Nucleus accumbens (tissue), 56 donors: ENCODE results near the gene STMP1.
"Not testable (repeated sequence)": the region's sequence is repeated elsewhere in the genome, so short reads cannot be mapped to it uniquely, and the experiment has no call there.

Experiments used
- DNase-seq, 56 donors: peaks; one replicate each; lab custom pipeline; 2025; lab: John Stamatoyannopoulos, UW

STMP1 gene

DNA sequence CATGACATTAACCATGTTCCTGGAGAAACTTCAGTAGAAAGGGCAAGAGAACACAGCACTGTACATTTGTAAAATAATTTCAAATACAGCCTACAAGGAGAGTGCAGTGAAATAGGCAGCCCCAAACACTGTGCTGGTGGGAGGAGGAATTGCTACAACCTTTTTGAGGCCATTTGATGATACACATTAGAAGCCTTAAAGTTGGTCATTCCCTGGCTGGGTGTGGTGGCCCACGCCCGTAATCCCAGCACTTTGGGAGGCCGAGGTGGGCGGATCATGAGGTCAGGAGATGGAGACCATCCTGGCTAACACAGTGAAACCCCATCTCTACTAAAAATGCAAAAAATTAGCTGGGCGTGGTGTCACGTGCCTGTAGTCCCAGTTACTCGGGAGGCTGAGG lies 30.3 kb downstream of the STMP1 start:
- DNase-seq: not testable (repeated sequence)

DNA sequence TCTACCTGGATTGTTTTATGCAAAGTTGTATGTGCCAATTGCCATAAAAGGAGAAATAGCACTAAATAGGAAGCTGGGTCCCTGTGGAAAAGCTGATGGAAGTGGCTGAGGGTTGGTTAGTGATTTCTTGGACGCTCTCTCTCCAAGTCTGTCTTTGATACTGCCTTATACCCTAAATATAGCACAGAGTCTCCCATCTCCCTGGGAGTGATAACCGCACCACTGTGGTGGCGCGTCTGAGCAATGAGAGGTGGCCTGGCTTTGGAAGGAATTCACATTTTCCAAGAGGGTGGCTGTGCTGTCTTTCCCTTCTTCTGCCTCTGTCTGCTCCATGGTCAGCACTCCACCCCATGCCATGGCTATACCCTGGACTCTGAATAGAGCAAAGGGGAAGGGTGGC lies 31.2 kb downstream of the STMP1 start:
- no peak for DNase-seq

DNA sequence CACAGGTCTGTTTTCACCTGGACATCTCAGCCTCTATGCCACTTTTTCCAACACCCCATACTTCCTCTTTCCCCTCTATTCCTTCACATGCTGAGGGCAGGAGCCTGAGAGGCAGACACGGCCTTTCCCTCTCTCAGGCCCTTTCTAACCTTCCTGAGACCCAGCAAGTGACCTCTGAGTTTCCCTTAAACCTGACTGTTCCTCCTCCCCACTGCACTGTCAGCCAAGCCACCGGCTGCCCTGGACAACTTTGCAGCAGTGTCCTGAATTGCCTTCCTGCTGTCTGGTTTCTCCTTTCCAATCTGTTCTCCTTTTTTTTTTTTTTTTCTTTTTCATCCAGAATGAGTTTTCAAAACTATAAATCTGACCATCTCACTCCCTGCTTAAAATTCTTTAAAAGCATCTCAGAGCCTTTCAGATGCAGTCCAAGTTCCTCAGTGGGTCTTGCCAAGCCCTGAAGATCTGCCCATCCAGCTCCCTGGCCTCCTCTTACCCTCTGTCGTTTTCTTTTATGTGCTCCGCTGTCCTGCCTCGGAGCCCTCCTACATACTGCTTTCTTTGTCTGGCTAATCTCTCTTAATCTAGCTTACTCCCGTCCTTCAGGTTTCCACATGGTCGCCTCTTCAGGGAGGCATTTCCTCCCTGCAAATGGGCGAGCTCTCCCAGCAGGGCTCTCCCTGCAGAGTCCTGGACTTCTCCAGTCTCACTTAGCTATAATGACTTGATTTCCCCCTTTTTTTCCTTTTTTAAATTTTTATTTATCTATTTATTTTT lies 35.1 kb downstream of the STMP1 start:
- no peak for DNase-seq

DNA sequence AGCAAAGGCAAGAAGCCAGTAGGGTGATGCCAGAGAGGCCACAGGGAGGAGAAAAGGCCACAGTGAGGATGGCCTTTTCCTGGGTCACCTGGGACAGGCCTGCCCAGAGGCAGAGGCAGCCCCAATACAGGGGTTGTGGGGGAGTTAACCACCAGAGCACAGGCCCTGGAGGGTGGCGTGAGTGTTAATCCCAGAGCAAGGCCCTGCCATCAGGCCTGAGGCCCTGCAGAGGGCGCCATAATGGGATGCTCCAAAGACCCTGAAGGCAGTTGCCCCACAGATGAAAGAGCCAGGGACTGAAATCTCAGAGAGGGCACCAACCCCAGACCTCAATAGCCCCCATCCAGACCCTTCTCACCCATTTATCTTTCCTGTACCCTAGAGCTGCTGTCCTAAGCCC lies 41.8 kb downstream of the STMP1 start:
- no peak for DNase-seq

DNA sequence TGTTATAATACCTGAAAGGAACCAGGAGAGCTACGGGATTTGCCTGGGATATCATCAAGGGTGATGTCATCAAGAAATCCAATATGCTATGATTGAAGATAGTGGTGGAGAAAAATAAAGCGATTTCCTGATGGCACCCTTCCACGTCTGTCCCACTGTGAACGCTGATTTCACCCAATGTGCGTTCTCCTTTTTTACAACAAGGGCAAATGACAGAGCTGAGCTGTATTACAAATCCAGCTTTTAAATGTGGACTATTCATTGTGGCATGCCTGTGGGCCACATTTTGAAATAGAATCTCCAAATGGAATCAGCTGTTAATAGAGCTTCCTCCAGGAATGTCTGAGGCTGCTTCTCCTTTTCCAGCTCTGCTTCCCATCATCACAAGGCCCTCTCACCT lies 42.4 kb downstream of the STMP1 start:
- no peak for DNase-seq

DNA sequence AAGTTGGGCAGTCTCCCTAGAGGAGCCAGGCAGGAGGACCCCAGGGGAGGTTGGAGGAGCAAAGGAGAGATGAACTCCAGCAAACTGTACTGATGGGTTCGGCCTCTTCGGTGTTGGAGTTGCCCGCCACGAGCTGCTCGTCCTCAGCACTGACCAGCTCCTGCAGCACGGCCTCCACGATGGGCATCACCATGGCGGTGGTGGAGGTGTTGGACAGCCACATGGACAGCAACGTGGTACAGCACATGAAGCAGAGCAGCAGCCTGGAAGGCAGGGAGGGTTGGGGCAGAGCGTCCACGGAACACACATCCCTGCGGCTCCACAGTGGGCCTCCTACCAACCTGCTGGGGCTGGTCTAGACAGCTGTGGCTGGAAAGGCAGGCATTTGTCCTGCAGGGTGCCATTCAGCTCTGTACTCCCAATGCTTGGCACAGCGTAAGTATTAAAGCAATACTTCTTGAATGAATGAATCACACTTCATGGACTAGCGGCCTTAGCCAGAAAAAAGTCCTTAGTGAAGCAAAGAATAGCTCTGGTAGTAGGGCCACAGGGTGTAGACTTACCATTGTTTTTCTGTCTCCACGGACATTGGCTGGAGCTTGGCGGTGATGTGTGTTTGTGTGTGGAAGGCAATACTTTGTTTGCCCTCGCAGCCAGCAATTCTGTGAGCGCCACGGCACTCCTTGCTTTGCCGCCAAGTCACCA lies 43.9 kb downstream of the STMP1 start:
- DNase-seq: no peak

DNA sequence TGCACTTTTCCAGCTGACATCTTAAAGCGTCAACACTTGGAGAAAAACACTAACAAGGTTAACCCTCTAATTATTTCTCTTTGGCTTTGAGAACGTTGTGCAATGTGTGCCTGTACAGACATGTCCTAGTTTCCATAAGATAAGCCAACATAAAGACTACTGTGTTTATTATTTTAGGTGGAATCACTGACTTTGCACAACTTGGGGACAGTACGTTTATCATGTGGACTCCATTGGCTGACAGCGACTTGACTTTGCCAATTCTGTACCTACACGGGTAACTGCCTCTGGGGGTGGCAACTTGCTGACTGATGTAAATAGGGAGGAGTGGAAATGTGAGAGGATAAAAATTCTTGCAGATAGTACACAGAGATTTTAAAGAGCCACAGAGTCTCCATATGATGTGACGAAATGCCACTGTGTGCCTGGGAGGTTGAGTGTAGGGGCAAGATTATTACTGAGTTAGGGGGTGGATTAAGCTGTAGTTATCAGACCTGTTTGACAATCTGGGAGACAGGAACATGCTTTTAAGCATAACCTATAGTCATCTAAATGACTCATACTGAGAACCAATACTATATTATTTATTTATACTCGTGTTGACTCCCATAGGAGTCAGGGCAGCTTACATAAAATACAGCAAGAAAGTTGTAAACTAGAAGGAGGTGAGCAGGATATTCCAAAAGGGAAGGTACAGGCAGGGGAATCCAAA lies 44.7 kb downstream of the STMP1 start:
- DNase-seq: no peak

DNA sequence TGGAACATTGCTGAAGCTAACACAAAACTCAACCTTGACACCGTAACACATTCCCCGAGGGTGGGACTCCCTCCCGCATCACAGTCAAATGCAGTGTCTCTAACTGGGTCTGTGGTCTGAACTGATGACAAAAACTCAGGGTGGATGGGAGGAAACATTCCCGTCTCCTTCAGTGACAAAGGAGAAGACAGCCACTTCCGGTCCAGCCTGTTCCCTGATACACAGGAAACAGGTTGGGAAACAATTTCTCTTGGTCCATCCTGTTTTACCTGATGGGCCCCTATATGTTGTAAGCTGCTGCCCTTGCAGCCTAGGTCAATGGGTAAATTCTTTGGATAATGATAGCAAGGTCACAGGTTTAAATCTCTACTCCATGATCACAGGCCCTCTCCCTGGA lies 45.3 kb downstream of the STMP1 start:
- no peak for DNase-seq

DNA sequence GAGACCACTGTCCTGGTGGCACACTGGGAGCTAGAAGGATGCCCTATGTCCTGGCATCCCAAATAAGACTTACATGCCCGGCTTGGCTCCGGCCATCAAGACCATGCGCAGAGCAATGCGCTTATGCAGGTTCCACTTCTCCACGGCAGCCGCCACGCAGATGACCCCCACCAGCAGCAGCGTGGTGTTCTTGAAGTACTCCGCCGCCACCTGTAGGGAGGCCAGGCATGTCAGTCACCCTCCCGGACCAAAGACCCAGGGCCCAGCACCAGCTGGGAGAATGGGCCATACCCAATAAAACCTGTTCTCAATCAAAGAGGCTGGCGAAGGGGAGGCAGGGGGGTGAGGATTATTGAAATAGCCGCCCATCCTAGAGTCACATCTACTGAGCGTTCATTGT lies 45.7 kb downstream of the STMP1 start:
- no peak for DNase-seq

DNA sequence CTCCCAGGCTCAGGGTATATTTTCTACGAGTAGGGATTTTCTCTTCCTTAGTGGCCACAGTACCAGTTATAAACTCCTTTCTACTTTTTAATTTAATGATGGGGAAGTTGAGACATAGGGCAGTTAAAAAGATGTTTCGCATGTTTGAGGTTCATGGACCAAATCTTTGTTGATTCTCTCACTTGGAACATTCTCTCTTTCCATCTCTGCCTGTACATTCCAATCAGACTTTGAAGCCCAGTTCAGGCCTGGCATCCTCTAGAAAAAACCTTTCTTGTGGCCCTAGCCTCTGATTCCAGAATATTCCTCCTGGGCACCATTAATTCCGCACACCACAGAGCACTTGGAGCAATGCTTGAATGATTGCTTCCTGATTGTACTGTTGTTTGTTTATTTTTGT lies 47.2 kb downstream of the STMP1 start:
- DNase-seq: no peak

DNA sequence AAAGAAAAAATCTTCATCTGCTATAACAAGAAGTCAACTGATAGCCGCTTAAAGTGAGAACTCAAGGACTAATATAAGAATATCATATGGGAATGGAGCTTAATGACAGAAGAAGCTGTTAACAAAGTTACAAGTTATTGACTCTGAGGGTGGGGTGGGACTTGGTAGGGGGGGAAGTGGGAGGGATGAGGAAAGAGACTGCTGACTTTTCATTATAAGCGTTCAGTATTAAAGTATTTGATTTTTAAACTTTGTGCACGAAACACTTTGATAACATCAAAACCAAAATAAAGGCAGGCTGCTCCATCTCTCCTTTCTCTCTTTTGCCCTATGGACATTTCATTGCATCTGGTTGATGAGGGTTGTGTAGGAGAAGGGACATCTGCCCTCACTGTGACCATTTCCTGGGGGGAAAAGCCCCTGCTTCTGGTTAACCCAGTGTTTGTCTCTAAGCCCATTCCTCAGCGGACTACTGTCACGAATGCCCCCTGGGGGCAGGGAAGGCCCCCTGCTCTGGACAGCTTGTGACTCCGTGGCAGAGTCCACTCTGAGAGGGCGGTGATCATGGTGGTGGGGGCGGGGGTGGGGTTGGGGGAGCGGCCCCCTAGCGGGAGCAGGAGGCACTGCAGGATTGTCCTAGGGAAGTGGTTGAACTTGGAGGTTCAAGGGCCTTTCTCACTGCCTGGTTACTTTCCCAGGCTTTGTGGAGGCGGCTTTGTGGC lies 48.3 kb downstream of the STMP1 start:
- no peak for DNase-seq

DNA sequence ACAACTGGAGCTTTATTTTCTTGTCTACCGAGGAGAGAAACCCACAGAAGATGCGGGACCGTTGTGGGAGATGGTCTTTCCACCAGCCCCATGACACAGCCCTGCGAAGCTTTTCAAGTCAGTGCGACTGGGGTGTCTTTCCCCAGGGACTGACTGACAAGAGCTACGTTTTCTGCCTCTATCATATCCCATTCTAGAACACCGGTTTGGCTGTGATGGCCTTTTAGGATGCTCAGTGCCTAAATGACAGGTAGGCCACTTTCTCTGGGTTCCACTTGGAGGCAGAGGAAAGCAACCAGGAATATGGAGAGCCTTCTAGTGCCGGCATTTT lies 48.8 kb downstream of the STMP1 start:
- DNase-seq: no peak

DNA sequence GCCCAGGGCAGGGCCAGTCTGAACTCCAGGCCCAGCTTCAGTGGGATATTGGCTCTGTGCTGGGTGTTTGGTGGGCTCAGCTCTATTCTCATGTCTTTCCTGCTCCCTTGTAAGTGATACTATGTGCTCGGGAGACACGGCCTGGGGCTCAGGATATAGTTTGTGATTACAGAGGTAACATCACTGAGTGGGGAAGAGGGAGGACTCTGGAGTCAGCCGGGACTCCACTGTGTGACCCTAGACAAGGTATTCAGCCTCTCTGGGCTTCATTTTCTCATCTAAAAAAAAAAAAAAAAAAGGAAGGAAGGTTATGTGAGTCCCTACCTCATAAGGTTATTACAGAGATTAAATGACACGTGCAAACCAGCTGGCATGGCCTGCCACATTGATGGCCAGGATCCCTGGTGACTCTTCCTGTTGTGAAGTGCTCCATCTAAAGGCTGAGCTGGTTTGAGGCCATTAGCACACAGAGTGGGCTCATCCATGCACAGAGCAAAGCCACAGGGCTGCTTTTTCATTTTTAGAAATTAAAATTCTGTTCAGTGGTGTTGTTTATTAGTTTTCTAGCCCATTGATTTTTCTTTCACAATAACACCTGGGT lies 50.0 kb downstream of the STMP1 start:
- DNase-seq: no peak

DNA sequence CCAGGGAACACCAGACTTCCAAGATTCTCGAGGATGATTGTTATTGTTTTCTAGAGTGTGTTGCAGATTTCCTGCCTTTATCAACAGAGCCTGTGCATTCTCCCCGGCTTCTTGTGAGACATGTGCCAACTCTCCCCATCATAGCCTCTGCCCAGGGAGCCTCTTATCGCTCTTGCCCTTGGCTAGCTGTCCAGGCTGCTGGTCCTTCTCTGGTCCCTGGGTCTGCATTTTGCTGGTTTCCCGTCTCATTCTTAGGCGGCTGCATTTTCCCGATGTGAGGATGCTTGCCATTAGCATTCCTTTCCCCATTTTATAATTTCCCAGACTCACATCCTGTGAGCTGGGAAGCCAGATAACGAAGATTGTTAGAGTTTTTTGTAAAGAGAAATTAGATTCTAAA lies 50.5 kb downstream of the STMP1 start:
- no peak for DNase-seq

DNA sequence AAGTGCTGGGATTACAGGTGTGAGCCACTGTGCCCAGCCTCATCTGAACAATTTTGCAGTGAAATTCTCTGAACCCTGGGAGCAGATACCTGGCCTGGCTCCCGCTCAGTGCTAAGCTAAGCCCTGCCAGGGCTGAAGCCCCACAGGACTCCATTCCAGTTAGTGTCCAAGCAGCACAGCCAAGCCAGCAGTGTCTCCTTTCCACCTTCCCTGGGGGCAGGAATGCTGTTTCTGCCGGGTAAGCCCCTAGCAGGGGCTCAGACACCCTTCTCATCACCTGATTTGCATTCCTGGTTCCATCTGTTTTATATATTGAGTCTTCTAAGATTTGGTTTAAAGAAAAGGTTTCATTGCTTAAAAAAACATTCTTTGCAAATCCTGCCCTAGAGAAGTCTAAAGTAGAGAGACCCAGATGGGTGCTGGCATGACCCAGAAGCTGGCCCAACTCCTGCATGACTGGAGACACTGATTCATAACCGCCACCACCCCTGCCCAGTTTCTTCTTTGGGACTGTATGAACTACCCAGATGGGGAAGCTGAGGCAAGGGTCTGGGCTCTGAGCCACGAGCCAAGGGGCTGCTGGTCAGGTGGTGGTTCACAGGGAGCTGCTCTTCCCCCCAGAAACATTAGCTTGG lies 51.6 kb downstream of the STMP1 start:
- no peak for DNase-seq

DNA sequence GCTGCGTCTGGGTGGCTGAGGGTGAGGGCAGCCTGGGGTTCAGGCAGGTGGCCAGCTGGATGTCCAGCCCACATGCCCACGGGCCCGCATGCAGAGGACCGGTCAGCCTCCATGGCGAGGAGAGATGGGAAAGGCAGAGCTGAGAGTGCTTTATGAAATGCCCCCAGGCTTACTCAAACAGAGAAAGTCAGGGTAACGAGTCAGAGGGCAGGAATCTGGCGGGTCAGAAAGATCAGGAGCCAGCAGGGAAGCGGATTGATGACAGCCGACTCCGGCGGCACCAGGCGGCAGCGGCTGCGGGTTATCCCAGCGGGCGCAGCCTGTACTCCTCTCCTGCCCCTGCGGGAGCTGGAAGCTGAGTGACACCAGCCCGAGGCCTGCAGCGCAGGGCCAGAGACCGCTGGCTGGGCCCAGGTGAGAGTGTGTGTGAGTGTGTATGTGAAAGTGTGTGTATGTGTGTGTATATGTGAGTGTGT lies 52.3 kb downstream of the STMP1 start:
- no peak for DNase-seq

DNA sequence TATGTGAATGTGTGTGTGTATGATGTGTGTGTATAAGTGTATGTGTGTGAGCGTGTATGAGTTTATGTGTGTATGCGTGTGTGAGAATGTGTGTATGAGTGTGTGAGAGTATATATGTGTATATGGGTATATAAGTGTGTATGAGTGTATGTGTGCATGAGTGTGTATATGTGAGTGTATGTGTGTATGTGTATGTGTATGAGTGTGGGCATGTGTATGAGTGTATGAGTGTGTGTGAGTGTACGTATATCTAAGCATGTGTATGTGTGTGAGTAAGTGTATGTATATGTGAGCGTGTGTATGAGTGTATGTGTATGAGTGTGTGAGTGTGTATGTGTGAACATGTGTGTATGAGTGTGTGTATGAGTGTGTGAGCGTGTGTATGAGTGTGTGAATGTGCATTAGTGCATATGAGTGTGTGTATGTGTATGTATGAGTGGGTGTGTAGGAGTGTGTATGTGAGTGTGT lies 52.8 kb downstream of the STMP1 start:
- DNase-seq: no peak

DNA sequence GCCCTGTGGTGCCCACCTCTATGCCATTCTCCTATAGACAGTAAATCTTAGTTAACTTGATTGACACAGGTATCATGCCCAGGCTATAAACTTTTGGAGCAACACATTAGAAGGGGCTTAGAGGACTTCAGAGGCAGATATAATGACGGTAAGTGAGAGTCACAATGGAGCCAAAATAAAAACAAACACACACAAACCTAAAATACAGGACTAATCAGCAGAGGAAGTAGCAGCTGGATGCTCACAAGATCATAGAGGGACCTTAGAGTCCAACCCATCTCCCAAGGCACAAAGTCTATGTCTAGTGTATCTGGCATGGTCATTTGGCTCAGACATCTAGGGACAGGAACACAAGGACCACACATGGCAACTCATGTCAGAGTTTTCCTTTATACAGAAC lies 53.4 kb downstream of the STMP1 start:
- no peak for DNase-seq

DNA sequence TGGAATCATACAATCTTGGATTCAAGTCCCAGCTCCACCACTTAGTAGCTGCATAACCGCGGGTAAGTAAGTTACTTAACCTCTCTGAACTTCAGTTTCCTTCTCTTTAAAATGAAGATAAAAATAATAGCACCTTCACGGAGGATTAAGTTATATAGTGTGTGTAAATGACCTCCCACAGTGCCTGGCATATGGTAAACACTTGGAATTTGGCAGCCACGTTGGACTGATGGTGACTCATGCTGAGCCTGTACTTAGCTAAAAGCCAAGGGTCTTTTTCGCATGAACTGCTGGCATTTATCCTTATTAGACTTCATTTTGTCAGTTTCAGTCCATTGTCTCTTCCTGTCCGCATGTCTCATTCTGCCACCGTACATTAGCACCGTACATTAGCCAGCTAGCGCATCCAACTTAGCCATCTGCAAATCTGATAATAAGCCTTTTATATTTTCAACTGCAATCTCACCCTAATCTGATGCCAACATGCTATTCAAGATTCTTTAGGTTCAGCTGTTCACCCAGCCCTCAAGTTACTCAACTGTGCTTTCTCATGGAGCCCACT lies 54.4 kb downstream of the STMP1 start:
- DNase-seq: no peak

DNA sequence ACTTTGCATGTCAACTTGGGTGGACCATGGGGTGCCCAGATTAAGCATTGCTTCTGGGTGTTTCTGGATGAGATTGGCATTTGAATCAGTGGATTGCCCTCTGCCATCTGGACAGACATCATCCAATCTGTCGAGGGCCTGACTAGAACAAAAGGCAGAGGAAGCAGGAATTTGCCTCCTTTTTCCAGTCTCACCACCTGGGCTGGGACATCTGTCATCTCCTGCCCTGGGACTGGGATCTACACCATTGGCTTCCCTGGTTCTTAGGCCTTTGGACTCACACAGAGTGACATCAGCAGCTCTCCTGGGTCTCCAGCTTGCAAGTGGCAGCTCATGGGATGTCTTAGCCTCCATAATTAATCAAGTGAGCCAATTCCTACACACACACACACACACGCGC lies 55.4 kb downstream of the STMP1 start:
- no peak for DNase-seq
